Stomach smooth muscle (tissue), 2 donors: Measurements from ENCODE around the gene AICDA.
"Not testable (repeated sequence)": the region's sequence is repeated elsewhere in the genome, so short reads cannot be mapped to it uniquely, and the experiment has no call there.

Experiments used
- H3K27ac ChIP-seq: one replicate; pipeline ENCODE4 v1.7.0; 2013; ENCODE audit warnings: mild to moderate bottlenecking, low read length, inconsistent platforms
- H3K27me3 ChIP-seq, 2 donors: one replicate each; pipeline ENCODE4 v1.7.0; 2013; ENCODE audit warnings: low read length in 2 of 2; ENCODE audit not compliant: insufficient read depth in 2 of 2, control insufficient read depth in 1 of 2
- H3K36me3 ChIP-seq, 2 donors: one replicate each; pipeline ENCODE4 v1.7.0; 2013; ENCODE audit warnings: low read length in 2 of 2; ENCODE audit not compliant: control insufficient read depth in 2 of 2, insufficient read depth in 2 of 2
- H3K4me1 ChIP-seq: one replicate; pipeline ENCODE4 v1.7.0; 2013; ENCODE audit warnings: low read length; ENCODE audit not compliant: control insufficient read depth, insufficient read depth
- H3K4me3 ChIP-seq, 2 donors: one replicate each; pipeline ENCODE4 v1.7.0; 2013; ENCODE audit warnings: low read length in 2 of 2
- H3K9ac ChIP-seq, 2 donors: one replicate each; pipeline ENCODE4 v1.7.0; 2013; ENCODE audit warnings: low read length in 2 of 2, mild to moderate bottlenecking in 1 of 2
- H3K9me3 ChIP-seq, 2 donors: one replicate each; pipeline ENCODE4 v1.7.0; 2013; ENCODE audit warnings: low read length in 2 of 2; ENCODE audit not compliant: control insufficient read depth in 2 of 2
- donor health status: healthy.
- donor health status: Pancreatic carcinoma.

Gene AICDA

GRCh38 chr12:8613881-8614280, 1.2 kb upstream of the AICDA start:
- H3K9ac ChIP-seq, H3K4me1 ChIP-seq, H3K27me3 ChIP-seq, H3K27ac ChIP-seq, H3K9me3 ChIP-seq, H3K4me3 ChIP-seq, H3K36me3 ChIP-seq: not testable (repeated sequence)

GRCh38 chr12:8609061-8609570, 3.5 kb downstream of the AICDA start:
- peaks cover 0 to 3% of the 10 kb centered on the region in 2 donors for H3K27me3 ChIP-seq
- no peaks in the 10 kb centered on the region for H3K4me1 ChIP-seq
- H3K27ac ChIP-seq, result no peak overlapping the region
- no peak overlapping the region for H3K9ac ChIP-seq
- H3K9me3 ChIP-seq, result no peaks in the 10 kb centered on the region
- H3K36me3 ChIP-seq, result no peaks in the 10 kb centered on the region
- H3K4me3 ChIP-seq, result no peak overlapping the region

- no peaks in the 10 kb centered on the region for H3K36me3 ChIP-seq
- H3K9ac ChIP-seq, result no peak overlapping the region
- H3K27ac ChIP-seq, result no peak overlapping the region
- H3K27me3 ChIP-seq, result peaks cover 0 to 3% of the 10 kb centered on the region in 2 donors
- H3K4me1 ChIP-seq, result no peaks in the 10 kb centered on the region
- no peaks in the 10 kb centered on the region for H3K9me3 ChIP-seq
- H3K4me3 ChIP-seq, result no peak overlapping the region
Observed at GRCh38 chr12:8606890-8607289, 5.8 kb downstream of the AICDA start.

- no peak overlapping the region for H3K9ac ChIP-seq
- H3K4me1 ChIP-seq, result no peaks in the 10 kb centered on the region
- no peak overlapping the region for H3K27ac ChIP-seq
- H3K27me3 ChIP-seq, result peaks cover 0 to 3% of the 10 kb centered on the region in 2 donors
- no peak overlapping the region for H3K4me3 ChIP-seq
- H3K9me3 ChIP-seq, result no peaks in the 10 kb centered on the region
- no peaks in the 10 kb centered on the region for H3K36me3 ChIP-seq
Observed at GRCh38 chr12:8605057-8605456, 7.6 kb downstream of the AICDA start.

- H3K4me1 ChIP-seq, result no peaks in the 10 kb centered on the region
- H3K27ac ChIP-seq, result no peak overlapping the region
- peaks cover 0 to 3% of the 10 kb centered on the region in 2 donors for H3K27me3 ChIP-seq
- H3K9me3 ChIP-seq, result no peaks in the 10 kb centered on the region
- no peak overlapping the region for H3K4me3 ChIP-seq
- no peak overlapping the region for H3K9ac ChIP-seq
- no peaks in the 10 kb centered on the region for H3K36me3 ChIP-seq
Observed at GRCh38 chr12:8603856-8604255, 8.8 kb downstream of the AICDA start.

GRCh38 chr12:8603286-8603685, 9.4 kb downstream of the AICDA start:
- Histone ChIP-seq H3K36me3 (no peaks in the 10 kb centered on the region), H3K9me3 (no peaks in the 10 kb centered on the region), H3K4me3 (no peak overlapping the region), H3K4me1 (no peaks in the 10 kb centered on the region), H3K9ac (no peak overlapping the region), H3K27ac (no peak overlapping the region), H3K27me3 (peaks cover 0 to 3% of the 10 kb centered on the region in 2 donors)

GRCh38 chr12:8596561-8596960, 16.1 kb downstream of the AICDA start:
- Histone ChIP-seq H3K9ac (no peak overlapping the region), H3K4me1 (no peaks in the 10 kb centered on the region), H3K4me3 (no peak overlapping the region), H3K36me3 (no peaks in the 10 kb centered on the region), H3K9me3 (no peaks in the 10 kb centered on the region), H3K27me3 (no peaks in the 10 kb centered on the region), H3K27ac (no peak overlapping the region)

GRCh38 chr12:8594072-8594471, 18.6 kb downstream of the AICDA start:
- Histone ChIP-seq H3K4me3 (no peak overlapping the region), H3K9ac (no peak overlapping the region), H3K27me3 (no peaks in the 10 kb centered on the region), H3K36me3 (no peaks in the 10 kb centered on the region), H3K4me1 (no peaks in the 10 kb centered on the region), H3K27ac (no peak overlapping the region), H3K9me3 (no peaks in the 10 kb centered on the region)

- Histone ChIP-seq H3K9ac (no peak overlapping the region), H3K9me3 (no peaks in the 10 kb centered on the region), H3K36me3 (no peaks in the 10 kb centered on the region), H3K4me1 (no peaks in the 10 kb centered on the region), H3K27ac (no peak overlapping the region), H3K27me3 (no peaks in the 10 kb centered on the region), H3K4me3 (no peak overlapping the region)
Observed at GRCh38 chr12:8593246-8593645, 19.4 kb downstream of the AICDA start.

- H3K36me3 ChIP-seq, result no peaks in the 10 kb centered on the region
- no peaks in the 10 kb centered on the region for H3K9me3 ChIP-seq
- H3K4me3 ChIP-seq, result no peak overlapping the region
- H3K27me3 ChIP-seq, result no peaks in the 10 kb centered on the region
- H3K4me1 ChIP-seq, result no peaks in the 10 kb centered on the region
- no peak overlapping the region for H3K9ac ChIP-seq
- no peak overlapping the region for H3K27ac ChIP-seq
Observed at GRCh38 chr12:8590842-8591545, 21.7 kb downstream of the AICDA start.

GRCh38 chr12:8589679-8590078, 23.0 kb downstream of the AICDA start:
- no peaks in the 10 kb centered on the region for H3K36me3 ChIP-seq
- no peak overlapping the region for H3K27ac ChIP-seq
- no peaks in the 10 kb centered on the region for H3K4me1 ChIP-seq
- no peaks in the 10 kb centered on the region for H3K27me3 ChIP-seq
- no peak overlapping the region for H3K4me3 ChIP-seq
- no peaks in the 10 kb centered on the region for H3K9me3 ChIP-seq
- H3K9ac ChIP-seq, result no peak overlapping the region
